Measurements from ENCODE around the gene CYP2D6.

- TF ChIP-seq PLRG1 (conservative IDR thresholded peaks at IDR 0.05): no peak
- TF ChIP-seq SETDB1 (CRISPR knock-in tag; IDR thresholded peaks at IDR 0.05; ENCODE audit: borderline replicate concordance): no peak
- no peak for TF ChIP-seq EP300 (IDR thresholded peaks at IDR 0.05; ENCODE audit: low read depth in 2 of 2, low read length in 2 of 2)
- TF ChIP-seq EP300 (CRISPR knock-in tag; IDR thresholded peaks at IDR 0.05; ENCODE audit: borderline replicate concordance): no peak
- TF ChIP-seq POLR2AphosphoS5 (IDR thresholded peaks at IDR 0.05; ENCODE audit: low read depth, low read length): no peak
- TF ChIP-seq GABPA (IDR thresholded peaks at IDR 0.05; ENCODE audit: low read depth, low read length): no peak
- no peak for TF ChIP-seq GABPA (CRISPR knock-in tag; IDR thresholded peaks at IDR 0.05; ENCODE audit: low read depth)
- TF ChIP-seq POLR2A (IDR thresholded peaks at IDR 0.05; ENCODE audit: insufficient read depth in 1 of 2, low read depth in 2 of 2, low read length in 2 of 2): no peak; a peak in 1 of 4 replicates
- TF ChIP-seq ZNF639 (CRISPR knock-in tag; conservative IDR thresholded peaks at IDR 0.05): no peak
- no peak for TF ChIP-seq CTCF (CRISPR knock-in tag; IDR thresholded peaks at IDR 0.05)
- TF ChIP-seq ARID4A (CRISPR knock-in tag; IDR thresholded peaks at IDR 0.05; ENCODE audit: borderline replicate concordance): no peak
Observed at GRCh38 chr22:42086051-42086450, 44.6 kb downstream of the CYP2D6 start.

Measured in HepG2 (cell line).